OCI-LY7 (cell line): ENCODE measurements around the gene CEP95. TPM values are rescaled to one million over a fixed set of nuclear protein-coding genes. Genes with fewer than 3 reads are reported as not detected.

Source experiments
- BruUV-seq: library from RNA; stranded (reverse); fragments of 400-500 nt; replicated peaks from 2 replicates; lab custom pipeline; 2021; lab: Mats Ljungman, UMichigan
- CTCF ChIA-PET: fragments of 300-600 bp; sonication (Branson Sonifier 250); formaldehyde crosslinking; loops from one replicate; lab custom pipeline; 2022; ENCODE audit warnings: antibody characterized with exemption; ENCODE audit not compliant: unreplicated experiment; lab: Charles Lee
- POLR2A ChIA-PET: fragments of 300-600 bp; sonication (Branson Sonifier 250); formaldehyde crosslinking; loops from one replicate; lab custom pipeline; 2022; ENCODE audit warnings: antibody characterized with exemption; lab: Charles Lee
- DNase-seq: peaks from one replicate; pipeline ENCODE4 v3.0.0-alpha.2; 2015; ENCODE audit warnings: low spot score
- H2AFZ ChIP-seq: fragments of 200-600 bp; sonication (generic), shearing (Covaris generic); 2 replicates; pipeline ENCODE4 v1.6.1; 2014; ENCODE audit warnings: mild to moderate bottlenecking, antibody characterized with exemption, low read length, moderate library complexity
- H3K27ac ChIP-seq: fragments of 200-600 bp; sonication (generic); 2 replicates; pipeline ENCODE4 v1.5.1; 2014; ENCODE audit warnings: mixed run types, low read depth, mild to moderate bottlenecking, moderate library complexity, low read length, inconsistent platforms; ENCODE audit not compliant: poor library complexity, severe bottlenecking
- H3K36me3 ChIP-seq: fragments of 200-600 bp; sonication (generic); 2 replicates; pipeline ENCODE4 v1.6.1; 2014; ENCODE audit warnings: mild to moderate bottlenecking, antibody characterized with exemption, low read length, moderate library complexity, mixed read lengths; ENCODE audit not compliant: insufficient read depth
- H3K4me1 ChIP-seq: fragments of 200-600 bp; sonication (generic); 2 replicates; pipeline ENCODE4 v1.5.1; 2014; ENCODE audit warnings: mild to moderate bottlenecking, low read length; ENCODE audit not compliant: insufficient read depth, poor library complexity, severe bottlenecking
- H3K4me2 ChIP-seq: fragments of 200-600 bp; sonication (generic); 2 replicates; pipeline ENCODE4 v1.6.1; 2014; ENCODE audit warnings: mild to moderate bottlenecking, low read length
- H3K4me3 ChIP-seq: fragments of 200-600 bp; sonication (generic); 2 replicates; pipeline ENCODE4 v1.5.1; 2014; ENCODE audit warnings: mild to moderate bottlenecking, low read depth, low read length; ENCODE audit not compliant: poor library complexity, severe bottlenecking
- H3K79me2 ChIP-seq: fragments of 200-600 bp; sonication (generic); 2 replicates; pipeline ENCODE4 v1.6.1; 2016; ENCODE audit warnings: low read depth, mild to moderate bottlenecking, low read length, moderate library complexity, mixed read lengths; ENCODE audit not compliant: insufficient read depth
- H3K9me2 ChIP-seq: fragments of 200-600 bp; sonication (generic); 2 replicates; pipeline ENCODE4 v1.6.1; 2016; ENCODE audit warnings: mild to moderate bottlenecking, low read length, mixed read lengths; ENCODE audit not compliant: insufficient read depth
- H3K9me3 ChIP-seq: fragments of 200-600 bp; sonication (generic); 2 replicates; pipeline ENCODE4 v1.6.1; 2014; ENCODE audit warnings: mild to moderate bottlenecking, mixed run types, low read length, mixed read lengths
- H4K20me1 ChIP-seq: fragments of 200-600 bp; sonication (generic); 2 replicates; pipeline ENCODE4 v1.6.1; 2014; ENCODE audit warnings: mild to moderate bottlenecking, antibody characterized with exemption, low read length, moderate library complexity, mixed read lengths; ENCODE audit not compliant: insufficient read depth
- EZH2phosphoT487 ChIP-seq: fragments of 200-600 bp; sonication (generic); IDR thresholded peaks from 2 replicates; pipeline ENCODE4 v1.6.1; 2018; ENCODE audit warnings: low read depth, borderline replicate concordance, mild to moderate bottlenecking, mixed run types, antibody characterized with exemption, low read length, moderate library complexity, mixed read lengths
- intact Hi-C: fragments of 100-400 bp; cut with micrococcal nuclease; formaldehyde crosslinking; loops from one replicate; pipeline ENCODE4 v1.10.0; 2022; ENCODE audit not compliant: unreplicated experiment
- total RNA-seq, 2 experiments: library from RNA; depleted of rRNA in 1 of 2; stranded (reverse); fragments of >200 nt in 1 of 2; shearing (Covaris generic) in 1 of 2; gene quantifications; 2 replicates each; pipeline ENCODE4 v1.2.3, GENCODE V29; 2014 to 2022
- TF ChIP-seq, protein P1 (sequence below): fragments of 200-600 bp; sonication (generic); conservative IDR thresholded peaks from 2 replicates; pipeline ENCODE4 v1.5.1; 2014; ENCODE audit warnings: mild to moderate bottlenecking, antibody characterized with exemption, low read length, moderate library complexity, mixed read lengths

The CEP95 gene
- total RNA-seq, 2 experiments from 2014 or later, result 62.7 to 89.6 TPM

GRCh38 chr17:64509179-64509578 lies 2.4 kb downstream of the CEP95 start:
- CTCF ChIA-PET, result no interaction called here

GRCh38 chr17:64515419-64515818 lies 8.6 kb downstream of the CEP95 start:
- Histone ChIP-seq H3K4me3 (no peak overlapping the region), H3K9me2 (no peaks in the 10 kb centered on the region), H3K36me3 (peaks cover 99% of the 10 kb centered on the region), H2AFZ (no peak overlapping the region), H3K4me1 (no peaks in the 10 kb centered on the region), H3K9me3 (no peaks in the 10 kb centered on the region), H4K20me1 (no peaks in the 10 kb centered on the region), H3K27ac (no peak overlapping the region), H3K4me2 (no peak overlapping the region), H3K79me2 (peaks cover 19% of the 10 kb centered on the region; the same call in 1 of the 2 replicates)
- intact Hi-C loops, result no loop called here
- DNase-seq, result peak; percentile 21
- TF ChIP-seq, protein P1, sequence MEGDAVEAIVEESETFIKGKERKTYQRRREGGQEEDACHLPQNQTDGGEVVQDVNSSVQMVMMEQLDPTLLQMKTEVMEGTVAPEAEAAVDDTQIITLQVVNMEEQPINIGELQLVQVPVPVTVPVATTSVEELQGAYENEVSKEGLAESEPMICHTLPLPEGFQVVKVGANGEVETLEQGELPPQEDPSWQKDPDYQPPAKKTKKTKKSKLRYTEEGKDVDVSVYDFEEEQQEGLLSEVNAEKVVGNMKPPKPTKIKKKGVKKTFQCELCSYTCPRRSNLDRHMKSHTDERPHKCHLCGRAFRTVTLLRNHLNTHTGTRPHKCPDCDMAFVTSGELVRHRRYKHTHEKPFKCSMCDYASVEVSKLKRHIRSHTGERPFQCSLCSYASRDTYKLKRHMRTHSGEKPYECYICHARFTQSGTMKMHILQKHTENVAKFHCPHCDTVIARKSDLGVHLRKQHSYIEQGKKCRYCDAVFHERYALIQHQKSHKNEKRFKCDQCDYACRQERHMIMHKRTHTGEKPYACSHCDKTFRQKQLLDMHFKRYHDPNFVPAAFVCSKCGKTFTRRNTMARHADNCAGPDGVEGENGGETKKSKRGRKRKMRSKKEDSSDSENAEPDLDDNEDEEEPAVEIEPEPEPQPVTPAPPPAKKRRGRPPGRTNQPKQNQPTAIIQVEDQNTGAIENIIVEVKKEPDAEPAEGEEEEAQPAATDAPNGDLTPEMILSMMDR, result no peak
- ChIA-PET POLR2A (interaction anchor here (0.6 to 2.0 kb wide), 2 partner anchors 10 to 47 kb away, joined by 3 to 5 read pairs; no protein-coding TSS in a partner anchor), CTCF (no interaction called here)
- no TSS peak for BruUV-seq

More at GRCh38 chr17:64509179-64509578, 2.4 kb downstream of the CEP95 start:
- peaks cover 22% of the 10 kb centered on the region for H4K20me1 ChIP-seq
- H3K9me3 ChIP-seq, result no peaks in the 10 kb centered on the region
- no peaks in the 10 kb centered on the region for H3K9me2 ChIP-seq
- TF ChIP-seq EZH2phosphoT487, result no peak
- TF ChIP-seq, protein P1, result no peak
- DNase-seq, result no peak
- BruUV-seq, result no TSS peak
- intact Hi-C loops, result no loop called here
- POLR2A ChIA-PET, result interaction anchor here (0.5 to 0.6 kb wide), 2 partner anchors 51 to 110 kb away, joined by 3 read pairs; no protein-coding TSS in a partner anchor
- no peak overlapping the region for H2AFZ ChIP-seq
- H3K4me3 ChIP-seq, result no peak overlapping the region
- H3K4me2 ChIP-seq, result peak overlapping the region; percentile 10; the same call in 1 of the 2 replicates
- H3K4me1 ChIP-seq, result peaks cover 16% of the 10 kb centered on the region
- H3K27ac ChIP-seq, result no peak overlapping the region
- peaks cover 71% of the 10 kb centered on the region for H3K79me2 ChIP-seq
- peaks cover 79% of the 10 kb centered on the region for H3K36me3 ChIP-seq

DNA sequence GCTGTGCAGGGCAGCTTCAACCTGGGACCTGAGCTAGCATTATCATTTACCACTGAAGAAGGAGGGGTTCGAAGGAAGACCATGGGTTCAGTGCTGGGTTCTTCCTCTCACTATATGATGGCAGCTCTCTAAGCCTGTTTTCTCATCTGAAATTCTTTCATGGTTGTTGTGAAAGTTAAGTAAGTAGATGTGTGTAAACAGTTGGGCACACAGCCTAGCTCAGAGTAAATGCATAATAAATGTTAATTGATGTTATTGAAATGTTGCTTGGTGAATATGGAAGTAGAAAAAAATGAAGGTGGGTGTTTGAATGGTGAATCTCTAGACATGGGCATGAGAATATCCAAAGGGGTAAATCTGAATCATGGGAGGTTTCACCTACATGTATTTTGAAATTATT lies 9.1 kb downstream of the CEP95 start:
- Histone ChIP-seq H3K9me2 (no peaks in the 10 kb centered on the region), H3K36me3 (peaks cover 99% of the 10 kb centered on the region), H4K20me1 (no peaks in the 10 kb centered on the region), H3K27ac (no peak overlapping the region), H3K79me2 (peaks cover 17% of the 10 kb centered on the region; the same call in 1 of the 2 replicates), H3K9me3 (no peaks in the 10 kb centered on the region), H2AFZ (no peak overlapping the region), H3K4me1 (no peaks in the 10 kb centered on the region), H3K4me3 (no peak overlapping the region), H3K4me2 (no peak overlapping the region)
- intact Hi-C loops, result no loop called here
- CTCF ChIA-PET, result no interaction called here
- no peak for DNase-seq
- TF ChIP-seq, protein P1, result no peak
- TF ChIP-seq EZH2phosphoT487, result no peak
- POLR2A ChIA-PET, result interaction anchor here (0.6 to 2.0 kb wide), 2 partner anchors 11 to 47 kb away, joined by 3 to 5 read pairs; no protein-coding TSS in a partner anchor
- no TSS peak for BruUV-seq
